ENCODE data around the gene ANKRD23.

DNA sequence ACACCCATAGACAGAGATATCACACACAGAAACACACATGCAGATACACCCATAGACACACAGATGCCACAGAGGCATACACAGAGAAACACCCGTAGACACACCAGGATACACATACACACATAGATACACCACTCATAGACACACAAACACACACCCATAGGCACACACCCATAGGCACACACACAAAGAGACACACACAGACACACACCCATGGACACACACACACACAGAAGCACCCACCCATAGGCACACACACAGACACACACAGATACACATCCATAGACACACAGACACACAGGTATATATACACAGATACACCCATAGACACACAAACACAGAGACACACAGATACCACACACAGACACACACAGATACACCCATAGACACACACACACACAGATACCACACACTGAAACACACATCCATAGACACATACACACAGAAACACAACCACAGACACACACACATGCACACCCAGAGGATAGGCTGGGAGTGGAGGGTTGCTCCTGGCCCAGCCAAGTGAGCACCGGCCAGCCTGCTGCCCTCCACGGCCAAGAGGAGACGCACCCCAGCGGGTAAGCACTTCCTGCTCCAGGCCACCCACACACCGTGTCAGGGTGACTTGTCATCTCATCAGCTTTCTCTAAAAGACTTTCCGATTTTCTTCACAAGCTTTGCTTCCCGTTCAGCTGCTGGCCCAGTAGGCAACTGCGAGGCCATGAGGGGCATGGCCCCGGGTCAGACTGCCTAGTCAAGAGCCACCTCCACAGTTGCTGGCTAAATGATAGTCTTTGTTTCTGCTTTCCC, 41.8 kb downstream of the ANKRD23 start:
- TF ChIP-seq, protein P1, sequence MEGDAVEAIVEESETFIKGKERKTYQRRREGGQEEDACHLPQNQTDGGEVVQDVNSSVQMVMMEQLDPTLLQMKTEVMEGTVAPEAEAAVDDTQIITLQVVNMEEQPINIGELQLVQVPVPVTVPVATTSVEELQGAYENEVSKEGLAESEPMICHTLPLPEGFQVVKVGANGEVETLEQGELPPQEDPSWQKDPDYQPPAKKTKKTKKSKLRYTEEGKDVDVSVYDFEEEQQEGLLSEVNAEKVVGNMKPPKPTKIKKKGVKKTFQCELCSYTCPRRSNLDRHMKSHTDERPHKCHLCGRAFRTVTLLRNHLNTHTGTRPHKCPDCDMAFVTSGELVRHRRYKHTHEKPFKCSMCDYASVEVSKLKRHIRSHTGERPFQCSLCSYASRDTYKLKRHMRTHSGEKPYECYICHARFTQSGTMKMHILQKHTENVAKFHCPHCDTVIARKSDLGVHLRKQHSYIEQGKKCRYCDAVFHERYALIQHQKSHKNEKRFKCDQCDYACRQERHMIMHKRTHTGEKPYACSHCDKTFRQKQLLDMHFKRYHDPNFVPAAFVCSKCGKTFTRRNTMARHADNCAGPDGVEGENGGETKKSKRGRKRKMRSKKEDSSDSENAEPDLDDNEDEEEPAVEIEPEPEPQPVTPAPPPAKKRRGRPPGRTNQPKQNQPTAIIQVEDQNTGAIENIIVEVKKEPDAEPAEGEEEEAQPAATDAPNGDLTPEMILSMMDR (IDR thresholded peaks at IDR 0.05; ENCODE audit: low read length), result no peak
- no peak for TF ChIP-seq EZH2 (IDR thresholded peaks at IDR 0.05; ENCODE audit: borderline replicate concordance, low read length)

Data from OCI-LY1 (cell line).